H9 (cell line): ENCODE data around the gene RORB. TPM values are rescaled to one million over a fixed set of nuclear protein-coding genes. Genes with fewer than 3 reads are reported as not detected.

Experiments used
- DNase-seq: peaks from one replicate; pipeline ENCODE4 v3.0.0-alpha.2; 2017
- H2AFZ ChIP-seq: one replicate; pipeline ENCODE4 v1.6.1; 2013; ENCODE audit warnings: mild to moderate bottlenecking, low read length, control low read depth, moderate library complexity
- H2AK5ac ChIP-seq: 2 replicates; pipeline ENCODE4 v1.6.1; 2013; ENCODE audit warnings: low read length, control low read depth, mixed read lengths; ENCODE audit not compliant: insufficient read length
- H2BK120ac ChIP-seq: one replicate; pipeline ENCODE4 v1.6.1; 2013; ENCODE audit warnings: low read depth, mild to moderate bottlenecking, low read length, control low read depth, inconsistent platforms; ENCODE audit not compliant: poor library complexity, severe bottlenecking
- H2BK12ac ChIP-seq: 2 replicates; pipeline ENCODE4 v1.6.1; 2013; ENCODE audit warnings: low read length, control low read depth, mixed read lengths, low read depth; ENCODE audit not compliant: insufficient read length
- H2BK15ac ChIP-seq: 2 replicates; pipeline ENCODE4 v1.6.1; 2013; ENCODE audit warnings: low read depth, low read length, control low read depth
- H2BK20ac ChIP-seq: one replicate; pipeline ENCODE4 v1.6.1; 2013; ENCODE audit warnings: low read depth, mild to moderate bottlenecking, low read length, control low read depth, inconsistent platforms; ENCODE audit not compliant: poor library complexity, severe bottlenecking
- H2BK5ac ChIP-seq: 2 replicates; pipeline ENCODE4 v1.6.1; 2013; ENCODE audit warnings: low read length, control low read depth, mixed read lengths; ENCODE audit not compliant: insufficient read length
- H3K14ac ChIP-seq: 2 replicates; pipeline ENCODE4 v1.6.1; 2013; ENCODE audit warnings: low read length, control low read depth; ENCODE audit not compliant: insufficient read depth
- H3K18ac ChIP-seq: 2 replicates; pipeline ENCODE4 v1.6.1; 2013; ENCODE audit warnings: low read depth, mild to moderate bottlenecking, mixed read lengths, low read length, control low read depth; ENCODE audit not compliant: insufficient read length
- H3K23ac ChIP-seq: 2 replicates; pipeline ENCODE4 v1.6.1; 2013; ENCODE audit warnings: low read length, control low read depth, mixed read lengths, low read depth; ENCODE audit not compliant: insufficient read length
- H3K23me2 ChIP-seq: 2 replicates; pipeline ENCODE4 v1.6.1; 2013; ENCODE audit warnings: low read depth, mild to moderate bottlenecking, mixed read lengths, low read length, control low read depth; ENCODE audit not compliant: insufficient read length, poor library complexity, severe bottlenecking
- H3K27ac ChIP-seq: 2 replicates; pipeline ENCODE4 v1.5.1; 2013; ENCODE audit warnings: low read length, control low read depth, mixed read lengths, low read depth; ENCODE audit not compliant: insufficient read length
- H3K27me3 ChIP-seq: 2 replicates; pipeline ENCODE4 v1.6.1; 2013; ENCODE audit warnings: low read length, control low read depth, inconsistent platforms; ENCODE audit not compliant: insufficient read depth
- H3K4ac ChIP-seq: 2 replicates; pipeline ENCODE4 v1.6.1; 2013; ENCODE audit warnings: low read depth, mild to moderate bottlenecking, control low read depth, inconsistent platforms, low read length, moderate library complexity
- H3K4me1 ChIP-seq: 2 replicates; pipeline ENCODE4 v1.6.1; 2013; ENCODE audit warnings: low read length, control low read depth, inconsistent platforms; ENCODE audit not compliant: insufficient read depth
- H3K4me2 ChIP-seq: 2 replicates; pipeline ENCODE4 v1.6.1; 2013; ENCODE audit warnings: low read length, control low read depth, mixed read lengths; ENCODE audit not compliant: insufficient read length, insufficient read depth
- H3K56ac ChIP-seq: 2 replicates; pipeline ENCODE4 v1.6.1; 2013; ENCODE audit warnings: low read depth, mild to moderate bottlenecking, mixed read lengths, low read length, control low read depth; ENCODE audit not compliant: insufficient read length
- H3K79me1 ChIP-seq: 2 replicates; pipeline ENCODE4 v1.6.1; 2013; ENCODE audit warnings: low read depth, mild to moderate bottlenecking, moderate library complexity, low read length, control low read depth, inconsistent platforms; ENCODE audit not compliant: insufficient read depth, poor library complexity, severe bottlenecking
- H3K79me2 ChIP-seq: 2 replicates; pipeline ENCODE4 v1.6.1; 2013; ENCODE audit warnings: low read length, control low read depth, inconsistent platforms; ENCODE audit not compliant: insufficient read depth
- H3K9ac ChIP-seq: 2 replicates; pipeline ENCODE4 v1.6.1; 2013; ENCODE audit warnings: low read length, control low read depth, mixed read lengths; ENCODE audit not compliant: insufficient read length; ENCODE audit errors: extremely low read depth
- H3K9me3 ChIP-seq: one replicate; pipeline ENCODE4 v1.6.1; 2013; ENCODE audit warnings: low read depth, low read length, inconsistent platforms; ENCODE audit not compliant: control insufficient read depth
- H3T11ph ChIP-seq: one replicate; pipeline ENCODE4 v1.6.1; 2013; ENCODE audit warnings: mild to moderate bottlenecking, low read length, control low read depth, inconsistent platforms
- H4K20me1 ChIP-seq: one replicate; pipeline ENCODE4 v1.6.1; 2013; ENCODE audit not compliant: control insufficient read depth, insufficient read length, insufficient read depth
- H4K5ac ChIP-seq: 2 replicates; pipeline ENCODE4 v1.6.1; 2013; ENCODE audit warnings: low read depth, mild to moderate bottlenecking, mixed read lengths, low read length, control low read depth; ENCODE audit not compliant: insufficient read length
- H4K8ac ChIP-seq: replicated peaks from 2 replicates; pipeline ENCODE4 v1.6.1; 2013; ENCODE audit warnings: low read length, control low read depth, mixed read lengths, low read depth; ENCODE audit not compliant: insufficient read length
- H4K91ac ChIP-seq: 2 replicates; pipeline ENCODE4 v1.6.1; 2013; ENCODE audit warnings: low read depth, mild to moderate bottlenecking, moderate library complexity, mixed read lengths, low read length, control low read depth; ENCODE audit not compliant: insufficient read length
- H3K27ac Mint-ChIP-seq, 3 experiments: 2 replicates in 2 of 3; 3 replicates in 1 of 3; pipeline ENCODE4 v1.8.0; 2020 to 2021; ENCODE audit warnings: mixed read lengths in 3 of 3, mild to moderate bottlenecking in 1 of 3, moderate library complexity in 1 of 3
- H3K27me3 Mint-ChIP-seq: 2 replicates; pipeline ENCODE4 v1.8.0; 2021; ENCODE audit warnings: low read depth, mild to moderate bottlenecking, moderate library complexity, mixed read lengths
- H3K36me3 Mint-ChIP-seq, 3 experiments: 2 replicates in 2 of 3; 3 replicates in 1 of 3; pipeline ENCODE4 v1.8.0; 2020 to 2021; ENCODE audit warnings: low read depth in 3 of 3, mixed read lengths in 3 of 3; ENCODE audit not compliant: insufficient read depth in 1 of 3
- H3K4me1 Mint-ChIP-seq, 2 experiments: 2 replicates each; pipeline ENCODE4 v1.8.0; 2020; ENCODE audit warnings: mixed read lengths in 2 of 2
- H3K4me3 Mint-ChIP-seq, 2 experiments: 2 replicates in 1 of 2; 3 replicates in 1 of 2; pipeline ENCODE4 v1.8.0; 2020 to 2021; ENCODE audit warnings: mild to moderate bottlenecking in 2 of 2, mixed read lengths in 2 of 2, moderate library complexity in 1 of 2
- H3K9me3 Mint-ChIP-seq, 2 experiments: 2 replicates in 1 of 2; 3 replicates in 1 of 2; pipeline ENCODE4 v1.8.0; 2020; ENCODE audit warnings: mild to moderate bottlenecking in 2 of 2, mixed read lengths in 2 of 2, moderate library complexity in 1 of 2
- CTCF ChIP-seq: fragments of 200-600 bp; sonication (generic); conservative IDR thresholded peaks from 3 replicates; pipeline ENCODE4 v1.8.0; 2021; ENCODE audit warnings: antibody characterized with exemption, mild to moderate bottlenecking
- WGBS: extraction: QIAGEN DNeasy Blood & Tissue Kit; methylation state at CpG from one replicate; pipeline ENCODE4 v1.1.7; 2013; ENCODE audit warnings: missing lambda C conversion rate, low lambda C conversion rate, mixed read lengths; ENCODE audit not compliant: insufficient read length; ENCODE audit errors: extremely low coverage; 5-methylcytosine and 5-hydroxymethylcytosine counted together
- total RNA-seq: library from RNA; stranded (reverse); gene quantifications from 2 replicates; pipeline ENCODE4 v1.2.1, GENCODE V29; 2021

RORB gene
- total RNA-seq, 1 experiment from 2014 or later: 0.31 TPM

- H3K79me2 ChIP-seq: no peaks in the 10 kb centered on the region; the same call in 1 of the 2 replicates
- H2BK120ac ChIP-seq: no peak overlapping the region
- no peaks in the 10 kb centered on the region for H3K9me3 ChIP-seq
- no peaks in the 10 kb centered on the region for H3K23me2 ChIP-seq
- H2BK12ac ChIP-seq: no peak overlapping the region
- H3K27me3 Mint-ChIP-seq: no peaks in the 10 kb centered on the region
- H4K91ac ChIP-seq: no peak overlapping the region
- H3K18ac ChIP-seq: no peak overlapping the region
- H2AFZ ChIP-seq: no peak overlapping the region
- no peak overlapping the region for H3T11ph ChIP-seq
- H4K8ac ChIP-seq: no peak overlapping the region
- no peak overlapping the region for H2BK5ac ChIP-seq
- H3K79me1 ChIP-seq: no peaks in the 10 kb centered on the region
- H3K4ac ChIP-seq: no peak overlapping the region
- no peak overlapping the region for H3K4me3 Mint-ChIP-seq
- H3K4me1 Mint-ChIP-seq: peaks cover 31 to 33% of the 10 kb centered on the region in 2 experiments
- no peaks in the 10 kb centered on the region; the same call in 1 of the 2 replicates for H3K4me1 ChIP-seq
- no peaks in the 10 kb centered on the region for H3K36me3 Mint-ChIP-seq
- no peak overlapping the region for H3K23ac ChIP-seq
- H3K27ac Mint-ChIP-seq: no peak overlapping the region
- H4K20me1 ChIP-seq: no peaks in the 10 kb centered on the region
- H2AK5ac ChIP-seq: no peak overlapping the region
- H3K9me3 Mint-ChIP-seq: no peaks in the 10 kb centered on the region
- no peak for DNase-seq
- H3K27ac ChIP-seq: no peak overlapping the region
- H3K56ac ChIP-seq: no peak overlapping the region
- no CpG with 5 or more reads among the region's 3 CpGs for WGBS
- no peak overlapping the region for H2BK15ac ChIP-seq
- no peak overlapping the region for H4K5ac ChIP-seq
- no peak for TF ChIP-seq CTCF
- no peak overlapping the region for H2BK20ac ChIP-seq
- no peak overlapping the region for H3K9ac ChIP-seq
- H3K27me3 ChIP-seq: no peaks in the 10 kb centered on the region
- no peak overlapping the region for H3K14ac ChIP-seq
- H3K4me2 ChIP-seq: no peak overlapping the region
Measured at GRCh38 chr9:74726581-74726980, 229.4 kb downstream of the RORB start.
